IPS-20b (cell line): ENCODE data around the gene NUMBL.
"Not testable (repeated sequence)": the region's sequence is repeated elsewhere in the genome, so short reads cannot be mapped to it uniquely, and the experiment has no call there.

ENCODE experiments used
- H3K27ac ChIP-seq: one replicate; pipeline ENCODE4 v1.5.1; 2013; ENCODE audit warnings: low read length
- H3K27me3 ChIP-seq: 2 replicates; pipeline ENCODE4 v1.6.1; 2013; ENCODE audit warnings: mild to moderate bottlenecking, low read length, inconsistent platforms; ENCODE audit not compliant: insufficient read depth
- H3K36me3 ChIP-seq: 2 replicates; pipeline ENCODE4 v1.6.1; 2013; ENCODE audit warnings: low read depth, mild to moderate bottlenecking, inconsistent platforms, low read length, moderate library complexity; ENCODE audit not compliant: insufficient read depth
- H3K4me1 ChIP-seq: 2 replicates; pipeline ENCODE4 v1.6.1; 2013; ENCODE audit warnings: mild to moderate bottlenecking, control low read depth, inconsistent platforms, low read length, moderate library complexity; ENCODE audit not compliant: insufficient read depth
- H3K4me3 ChIP-seq: 2 replicates; pipeline ENCODE4 v1.5.1; 2013; ENCODE audit warnings: mild to moderate bottlenecking, low read length, inconsistent platforms
- H3K9ac ChIP-seq: 2 replicates; pipeline ENCODE4 v1.6.1; 2013; ENCODE audit warnings: low read depth, mild to moderate bottlenecking, inconsistent platforms, low read length, moderate library complexity
- H3K9me3 ChIP-seq: 2 replicates; pipeline ENCODE4 v1.6.1; 2013; ENCODE audit warnings: mild to moderate bottlenecking, low read depth, low read length, inconsistent platforms; ENCODE audit not compliant: insufficient read depth

Gene NUMBL

DNA sequence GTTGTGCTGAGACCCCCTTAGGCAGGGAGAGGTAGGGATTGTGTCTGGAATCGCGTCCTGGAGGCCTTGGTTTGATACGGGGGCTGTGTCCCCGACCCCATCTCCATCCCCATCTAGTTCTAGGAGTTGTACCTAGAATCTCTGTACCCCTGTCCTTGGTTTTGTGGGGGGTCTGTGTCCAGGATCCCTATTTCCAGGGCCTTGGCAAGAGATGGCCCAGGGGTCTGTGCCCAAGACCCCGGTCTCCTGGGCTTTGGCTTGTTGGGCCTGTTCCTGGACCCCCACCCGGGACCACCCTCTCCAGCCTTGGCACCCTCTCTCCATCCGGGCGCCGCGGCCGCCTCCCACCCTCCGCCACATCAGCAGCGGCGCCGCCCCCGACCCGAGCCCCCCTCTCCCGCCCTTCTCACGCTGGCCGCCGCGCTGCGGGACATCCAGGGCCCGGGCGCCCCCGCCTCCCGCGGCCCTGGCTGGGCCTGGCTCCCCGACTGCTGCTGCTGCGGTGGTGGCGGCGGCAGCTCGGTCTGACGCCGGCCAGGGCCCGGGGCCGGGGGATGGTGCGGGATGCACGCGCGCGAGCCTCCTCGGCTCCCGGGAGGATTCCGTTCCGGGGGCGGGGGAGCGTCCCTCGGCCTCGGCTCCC lies at the start of gene NUMBL:
Gene NUMBL, minus strand, starts transcription at position 602 of the 643 bp plus-strand sequence. Its CDS starts 168 bp downstream, at position 434.
- Histone ChIP-seq H3K9ac (peak within 1 kb of the TSS; percentile 87), H3K4me3 (peak within 1 kb of the TSS; percentile 92), H3K4me1 (peaks cover 3% of the 10 kb centered on the region; the same call in 1 of the 2 replicates), H3K36me3 (peaks cover 18% of the 10 kb centered on the region), H3K27ac (peak within 1 kb of the TSS; percentile 87), H3K27me3 (no peaks in the 10 kb centered on the region), H3K9me3 (no peaks in the 10 kb centered on the region)

DNA sequence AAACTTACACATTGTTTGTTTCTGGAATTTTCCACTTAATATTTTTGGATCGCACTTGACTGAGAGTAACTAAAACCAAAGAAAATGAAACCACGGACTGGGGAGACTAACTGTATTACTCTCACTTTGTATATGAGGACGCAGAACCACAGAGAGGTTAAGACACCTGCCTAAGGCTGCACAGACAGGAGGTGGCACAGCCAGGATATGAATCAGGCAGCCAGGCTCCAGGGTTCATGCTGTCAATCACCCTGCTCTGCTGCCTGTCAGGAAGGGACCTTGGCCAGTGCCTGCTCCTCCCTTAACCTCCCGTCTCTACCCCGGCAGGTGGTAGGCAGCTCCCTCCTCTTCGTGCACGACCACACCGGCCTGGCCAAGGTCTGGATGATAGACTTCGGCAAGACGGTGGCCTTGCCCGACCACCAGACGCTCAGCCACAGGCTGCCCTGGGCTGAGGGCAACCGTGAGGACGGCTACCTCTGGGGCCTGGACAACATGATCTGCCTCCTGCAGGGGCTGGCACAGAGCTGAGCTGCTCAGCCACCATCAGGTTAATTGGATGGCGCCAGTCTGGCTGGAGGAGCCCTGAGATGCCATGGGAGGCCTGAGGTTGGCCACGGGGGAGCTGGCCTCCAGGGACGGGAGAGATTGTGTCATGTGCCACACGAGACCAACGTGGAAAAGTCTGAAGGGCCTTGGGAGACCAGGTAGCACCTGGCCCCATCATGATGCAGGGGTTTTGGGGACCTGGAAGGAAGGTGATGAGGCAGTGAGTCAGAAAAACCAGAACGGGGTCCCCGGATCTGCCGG lies 48.8 kb upstream of the NUMBL start:
- Histone ChIP-seq H3K27ac (no peak overlapping the region), H3K36me3 (peaks cover 35% of the 10 kb centered on the region), H3K27me3 (no peaks in the 10 kb centered on the region), H3K4me3 (no peak overlapping the region), H3K9ac (no peak overlapping the region), H3K9me3 (no peaks in the 10 kb centered on the region), H3K4me1 (no peaks in the 10 kb centered on the region)

DNA sequence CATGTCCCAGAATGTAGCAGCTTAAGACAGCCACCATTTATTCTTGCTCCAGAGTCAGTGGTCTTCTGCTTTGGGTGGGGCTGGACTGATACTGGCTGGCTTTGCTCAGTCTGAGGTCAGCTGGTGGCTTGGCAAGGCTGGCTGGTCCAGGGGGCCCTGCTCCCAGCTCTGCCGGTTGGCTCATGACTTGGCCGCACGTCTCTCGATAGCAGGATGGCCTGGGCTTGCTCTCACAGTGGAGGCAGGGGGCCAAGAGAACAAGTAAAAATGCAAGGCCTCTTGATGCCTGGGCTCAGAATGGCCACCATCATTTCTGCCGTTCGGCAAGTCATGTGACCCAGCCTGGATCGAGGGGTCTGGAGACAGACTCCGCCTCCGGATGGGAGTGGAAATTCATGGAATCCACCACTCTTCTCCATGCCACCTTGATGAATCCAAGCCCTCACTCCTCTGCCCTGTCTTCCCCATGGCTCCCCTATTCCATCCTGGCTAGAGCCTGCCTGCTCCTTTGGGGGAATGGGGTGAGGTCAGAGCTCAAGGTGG lies 46.7 kb upstream of the NUMBL start:
- no peaks in the 10 kb centered on the region for H3K4me1 ChIP-seq
- H3K36me3 ChIP-seq = peaks cover 51% of the 10 kb centered on the region
- no peaks in the 10 kb centered on the region for H3K27me3 ChIP-seq
- no peak overlapping the region for H3K4me3 ChIP-seq
- no peak overlapping the region for H3K9ac ChIP-seq
- H3K27ac ChIP-seq = no peak overlapping the region
- H3K9me3 ChIP-seq = no peaks in the 10 kb centered on the region

DNA sequence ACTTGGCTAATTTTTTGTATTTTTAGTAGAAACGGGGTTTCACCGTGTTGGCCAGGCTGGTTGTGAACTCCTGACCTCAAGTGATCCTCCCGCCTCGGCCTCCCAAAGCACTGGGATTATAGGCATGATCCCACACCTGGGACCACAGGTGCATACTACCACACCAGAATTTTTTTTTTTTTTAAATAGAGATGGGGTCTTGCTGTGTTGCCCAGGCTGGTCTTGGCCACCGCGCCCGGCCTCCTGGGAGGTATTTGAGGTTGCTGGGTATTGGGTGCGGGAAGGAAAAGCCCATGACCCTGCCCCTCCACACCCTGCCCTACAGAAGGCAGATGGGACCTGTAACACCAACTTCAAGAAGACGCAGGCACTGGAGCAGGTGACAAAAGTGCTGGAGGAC lies 46.2 kb upstream of the NUMBL start:
- H3K9me3 ChIP-seq = no peaks in the 10 kb centered on the region
- H3K27me3 ChIP-seq = no peaks in the 10 kb centered on the region
- H3K36me3 ChIP-seq = peaks cover 47% of the 10 kb centered on the region
- H3K4me3 ChIP-seq = no peak overlapping the region
- H3K4me1 ChIP-seq = no peaks in the 10 kb centered on the region
- H3K27ac ChIP-seq = no peak overlapping the region
- H3K9ac ChIP-seq = no peak overlapping the region

- Histone ChIP-seq H3K4me3 (no peak overlapping the region), H3K9me3 (no peaks in the 10 kb centered on the region), H3K9ac (no peak overlapping the region), H3K36me3 (peaks cover 56% of the 10 kb centered on the region), H3K27ac (no peak overlapping the region), H3K27me3 (no peaks in the 10 kb centered on the region), H3K4me1 (no peaks in the 10 kb centered on the region)
Measured at GRCh38 chr19:40735013-40735771, 44.7 kb upstream of the NUMBL start.

DNA sequence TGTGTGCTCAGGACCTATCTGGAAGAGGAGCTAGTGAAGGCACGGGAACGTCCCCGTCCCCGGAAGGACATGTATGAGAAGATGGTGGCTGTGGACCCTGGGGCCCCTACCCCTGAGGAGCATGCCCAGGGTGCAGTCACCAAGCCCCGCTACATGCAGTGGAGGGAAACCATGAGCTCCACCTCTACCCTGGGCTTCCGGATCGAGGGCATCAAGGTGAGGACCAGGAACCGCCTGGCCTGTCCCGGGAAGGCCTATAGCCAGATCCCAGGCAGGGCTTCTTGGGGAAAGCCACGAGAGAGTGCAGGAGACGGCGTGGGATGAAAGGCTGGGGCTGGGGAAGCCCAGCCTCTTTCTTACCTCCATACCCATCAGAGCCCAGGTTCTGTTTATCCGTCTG lies 42.7 kb upstream of the NUMBL start:
- H3K27ac ChIP-seq = no peak overlapping the region
- no peaks in the 10 kb centered on the region for H3K27me3 ChIP-seq
- no peaks in the 10 kb centered on the region for H3K9me3 ChIP-seq
- H3K4me1 ChIP-seq = no peaks in the 10 kb centered on the region
- no peak overlapping the region for H3K4me3 ChIP-seq
- H3K9ac ChIP-seq = no peak overlapping the region
- H3K36me3 ChIP-seq = peaks cover 68% of the 10 kb centered on the region

DNA sequence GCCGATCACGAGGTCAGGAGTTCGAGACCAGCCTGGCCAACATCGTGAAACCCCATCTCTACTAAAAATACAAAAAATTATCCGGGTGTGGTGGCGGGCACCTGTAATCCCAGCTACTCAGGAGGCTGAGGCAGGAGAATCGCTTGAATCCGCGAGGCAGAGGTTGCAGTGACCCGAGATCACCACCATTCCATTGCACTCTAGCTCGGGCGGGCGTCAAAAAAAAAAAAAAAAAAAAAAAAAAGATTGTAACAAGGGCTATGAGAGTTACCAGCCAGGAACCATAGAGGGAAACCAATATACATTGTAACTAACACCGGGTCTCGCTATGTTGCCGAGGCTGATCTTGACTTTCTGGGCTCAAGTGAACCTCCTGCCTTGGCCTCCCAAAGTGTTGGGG lies 41.9 kb upstream of the NUMBL start:
- H3K9ac ChIP-seq, H3K9me3 ChIP-seq, H3K4me1 ChIP-seq, H3K27me3 ChIP-seq, H3K4me3 ChIP-seq, H3K27ac ChIP-seq: not testable (repeated sequence)
- H3K36me3 ChIP-seq = peaks cover 73% of the 10 kb centered on the region

GRCh38 chr19:40730065-40730464 lies 39.6 kb upstream of the NUMBL start:
- not testable (repeated sequence) for H3K27me3 ChIP-seq, H3K4me1 ChIP-seq, H3K9me3 ChIP-seq, H3K9ac ChIP-seq, H3K4me3 ChIP-seq, H3K27ac ChIP-seq
- H3K36me3 ChIP-seq = peaks cover 70% of the 10 kb centered on the region

- H3K9me3 ChIP-seq = no peaks in the 10 kb centered on the region
- H3K27ac ChIP-seq = no peak overlapping the region
- no peaks in the 10 kb centered on the region for H3K27me3 ChIP-seq
- H3K4me3 ChIP-seq = no peak overlapping the region
- H3K36me3 ChIP-seq = peaks cover 52% of the 10 kb centered on the region
- no peaks in the 10 kb centered on the region for H3K4me1 ChIP-seq
- H3K9ac ChIP-seq = no peak overlapping the region
Measured at GRCh38 chr19:40726279-40726678, 35.8 kb upstream of the NUMBL start.

- Histone ChIP-seq H3K4me1 (no peaks in the 10 kb centered on the region), H3K36me3 (peaks cover 37% of the 10 kb centered on the region), H3K4me3 (no peak overlapping the region), H3K9ac (no peak overlapping the region), H3K27ac (no peak overlapping the region), H3K27me3 (no peaks in the 10 kb centered on the region), H3K9me3 (no peaks in the 10 kb centered on the region)
Measured at GRCh38 chr19:40724855-40725254, 34.4 kb upstream of the NUMBL start.

DNA sequence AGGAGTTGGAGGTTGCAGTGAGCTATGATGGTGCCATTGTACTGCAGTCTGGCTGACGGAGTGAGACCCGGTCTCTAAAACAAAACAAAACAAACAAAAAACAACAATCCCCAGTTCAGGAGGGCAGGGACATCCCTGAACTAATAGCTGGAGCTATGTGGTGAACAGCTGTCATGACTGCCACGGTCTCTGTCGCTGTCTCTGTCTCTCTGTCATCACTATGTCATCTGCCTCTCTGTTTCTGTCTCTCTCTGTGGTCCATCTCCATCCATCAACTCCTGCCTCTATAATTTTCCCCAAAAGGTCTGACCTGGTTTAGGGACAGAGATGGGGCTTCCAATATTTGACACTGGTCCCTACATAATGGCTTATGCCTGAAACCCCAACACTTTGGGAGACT lies 33.9 kb upstream of the NUMBL start:
- Histone ChIP-seq H3K4me1 (no peaks in the 10 kb centered on the region), H3K36me3 (peaks cover 33% of the 10 kb centered on the region), H3K27ac (no peak overlapping the region), H3K27me3 (no peaks in the 10 kb centered on the region), H3K4me3 (no peak overlapping the region), H3K9ac (no peak overlapping the region), H3K9me3 (no peaks in the 10 kb centered on the region)
